ENCODE data around the gene CTDSP2. TPM values are rescaled to one million over a fixed set of nuclear protein-coding genes. Genes with fewer than 3 reads are reported as not detected.
A peak's percentile ranks its signal among the peaks of the same experiment; 100 is the strongest.

Gene CTDSP2
- total and polyA plus RNA-seq, 2 donors = 50.4 to 68.6 TPM

DNA sequence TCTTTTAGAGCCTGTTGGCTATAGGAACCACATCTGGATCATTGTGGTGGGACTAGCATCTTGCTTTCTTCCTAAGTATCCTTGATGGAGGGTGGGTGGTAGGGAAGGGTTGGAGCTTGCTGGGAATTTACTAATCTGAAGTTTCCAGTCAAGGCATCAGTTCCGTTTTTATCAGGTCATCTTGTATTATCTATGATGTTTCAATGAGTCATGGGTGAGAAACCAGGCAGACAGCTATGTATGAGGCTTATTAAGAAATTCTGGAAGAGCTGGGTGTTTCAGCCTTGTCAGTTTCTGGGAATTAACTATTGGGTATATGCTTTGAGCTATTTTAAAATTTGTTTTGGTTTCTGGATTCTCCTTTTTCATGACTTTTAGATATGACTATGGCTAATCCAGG lies 52.6 kb downstream of the CTDSP2 start:
- Histone ChIP-seq H3K36me3 (ENCODE audit: control insufficient read depth in 2 of 2, insufficient read depth in 2 of 2, low read length in 1 of 2) (peaks cover 42 to 66% of the 10 kb centered on the region in 2 donors), H3K27ac (ENCODE audit: low read depth in 1 of 2, low read length in 1 of 2) (no peak overlapping the region)

GRCh38 chr12:57783861-57784260 lies 62.7 kb downstream of the CTDSP2 start:
- Histone ChIP-seq H3K27me3 (ENCODE audit: control insufficient read depth in 2 of 2, insufficient read depth in 1 of 2, low read length in 1 of 2) (no peaks in the 10 kb centered on the region), H3K4me3 (ENCODE audit: low read length in 2 of 2) (no peak overlapping the region), H3K36me3 (ENCODE audit: control insufficient read depth in 2 of 2, insufficient read depth in 2 of 2, low read length in 1 of 2) (peaks cover 20 to 32% of the 10 kb centered on the region in 2 donors), H3K4me1 (ENCODE audit: control insufficient read depth in 2 of 2, insufficient read depth in 2 of 2, low read length in 2 of 2) (peaks cover 23 to 36% of the 10 kb centered on the region in 2 donors), H3K9me3 (ENCODE audit: control insufficient read depth in 2 of 2, insufficient read depth in 1 of 2, low read length in 1 of 2) (no peaks in the 10 kb centered on the region), H3K27ac (ENCODE audit: low read depth in 1 of 2, low read length in 1 of 2) (no peak overlapping the region)
- WGBS = 96% methylated on average over 11 of the region's 11 CpGs
- DNase-seq (ENCODE audit: low read depth in 6 of 9, low spot score in 9 of 9) = no peak

More for the DNA sequence above, 52.6 kb downstream of the CTDSP2 start:
- no peaks in the 10 kb centered on the region for H3K4me1 ChIP-seq (ENCODE audit: control insufficient read depth in 2 of 2, insufficient read depth in 2 of 2, low read length in 2 of 2)
- no peaks in the 10 kb centered on the region for H3K27me3 ChIP-seq (ENCODE audit: control insufficient read depth in 2 of 2, insufficient read depth in 1 of 2, low read length in 1 of 2)
- no peak overlapping the region for H3K4me3 ChIP-seq (ENCODE audit: low read length in 2 of 2)
- DNase-seq (ENCODE audit: low read depth in 6 of 9, low spot score in 9 of 9) = no peak
- no peaks in the 10 kb centered on the region for H3K9me3 ChIP-seq (ENCODE audit: control insufficient read depth in 2 of 2, insufficient read depth in 1 of 2, low read length in 1 of 2)
- 98% methylated on average over 1 of the region's 1 CpG for WGBS

DNA sequence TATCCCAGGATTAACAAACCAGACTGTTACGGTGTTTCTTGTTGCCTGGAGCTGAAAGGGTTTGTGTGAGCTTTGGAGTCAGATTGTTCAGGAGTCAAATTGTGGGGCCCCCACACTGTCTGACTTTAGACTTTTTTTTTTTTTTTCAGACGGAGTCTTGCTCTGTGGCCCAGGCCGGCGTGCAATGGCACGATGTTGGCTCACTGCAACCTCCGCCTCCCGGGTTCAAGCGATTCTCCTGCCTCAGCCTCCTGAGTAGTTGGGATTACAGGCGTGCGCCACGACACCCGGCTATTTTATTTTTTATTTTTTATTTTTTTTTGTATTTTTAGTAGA lies 63.1 kb downstream of the CTDSP2 start:
- Histone ChIP-seq H3K27me3 (ENCODE audit: control insufficient read depth in 2 of 2, insufficient read depth in 1 of 2, low read length in 1 of 2) (no peaks in the 10 kb centered on the region), H3K9me3 (ENCODE audit: control insufficient read depth in 2 of 2, insufficient read depth in 1 of 2, low read length in 1 of 2) (no peaks in the 10 kb centered on the region), H3K4me3 (ENCODE audit: low read length in 2 of 2) (peak overlapping the region; percentile 74 to 99), H3K27ac (ENCODE audit: low read depth in 1 of 2, low read length in 1 of 2) (no peak overlapping the region), H3K4me1 (ENCODE audit: control insufficient read depth in 2 of 2, insufficient read depth in 2 of 2, low read length in 2 of 2) (peaks cover 23 to 36% of the 10 kb centered on the region in 2 donors), H3K36me3 (ENCODE audit: control insufficient read depth in 2 of 2, insufficient read depth in 2 of 2, low read length in 1 of 2) (peaks cover 20 to 29% of the 10 kb centered on the region in 2 donors)
- no peak for DNase-seq (ENCODE audit: low read depth in 6 of 9, low spot score in 9 of 9)
- WGBS = 94% methylated on average over 12 of the region's 12 CpGs

DNA sequence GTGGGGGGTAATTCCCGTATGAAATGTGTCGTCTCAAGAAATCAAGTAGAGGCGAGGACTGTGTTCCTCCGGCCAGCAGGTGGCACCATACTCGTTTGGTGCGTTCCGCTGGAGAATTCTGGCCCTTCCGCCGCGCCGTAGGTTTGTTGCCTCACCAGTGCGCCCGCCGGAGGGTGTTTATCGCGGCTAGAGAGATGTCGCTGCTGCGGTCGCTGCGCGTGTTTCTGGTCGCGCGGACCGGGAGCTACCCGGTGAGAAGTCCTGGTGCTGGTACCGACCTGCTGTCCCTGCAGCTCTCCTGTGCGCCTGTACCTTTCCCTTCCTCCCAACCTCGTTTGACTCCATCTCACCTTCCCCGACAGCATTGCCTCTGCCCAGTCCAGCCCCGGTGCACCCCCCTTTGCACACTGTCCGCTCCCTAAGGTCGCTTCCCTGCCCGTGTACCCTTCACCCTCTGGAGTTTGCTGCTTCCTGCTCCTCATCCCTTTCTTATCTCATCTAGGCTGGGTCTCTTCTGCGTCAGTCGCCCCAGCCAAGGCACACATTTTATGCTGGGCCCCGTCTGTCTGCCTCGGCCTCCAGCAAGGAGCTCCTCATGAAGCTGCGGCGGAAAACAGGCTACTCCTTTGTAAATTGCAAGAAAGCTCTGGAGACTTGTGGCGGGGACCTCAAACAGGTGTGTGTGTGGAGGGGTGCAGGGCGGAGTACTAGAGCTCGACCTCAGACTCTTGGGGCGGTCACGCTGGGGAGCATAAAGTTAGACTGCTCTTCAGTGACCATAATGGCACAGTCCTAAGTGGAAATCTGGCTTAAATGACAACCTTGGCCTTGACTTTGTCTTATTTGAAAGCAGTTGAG lies 63.7 kb downstream of the CTDSP2 start, which contains the start of gene TSFM:
Gene TSFM (plus strand): TSS at position 180 of the 858 bp plus-strand sequence. CDS start 15 bp downstream, at position 195.
- peaks cover 23 to 36% of the 10 kb centered on the region in 2 donors for H3K4me1 ChIP-seq (ENCODE audit: control insufficient read depth in 2 of 2, insufficient read depth in 2 of 2, low read length in 2 of 2)
- 2% methylated on average over 45 of the region's 45 CpGs for WGBS
- H3K4me3 ChIP-seq (ENCODE audit: low read length in 2 of 2) = peak within 1 kb of the TSS; percentile 74 to 99
- H3K36me3 ChIP-seq (ENCODE audit: control insufficient read depth in 2 of 2, insufficient read depth in 2 of 2, low read length in 1 of 2) = peaks cover 20 to 27% of the 10 kb centered on the region in 2 donors
- DNase-seq (ENCODE audit: low read depth in 6 of 9, low spot score in 9 of 9) = peak; percentile 90 to 99 (median 95)
- no peaks in the 10 kb centered on the region for H3K27me3 ChIP-seq (ENCODE audit: control insufficient read depth in 2 of 2, insufficient read depth in 1 of 2, low read length in 1 of 2)
- H3K27ac ChIP-seq (ENCODE audit: low read depth in 1 of 2, low read length in 1 of 2) = peak within 1 kb of the TSS; percentile 70 to 80
- no peaks in the 10 kb centered on the region for H3K9me3 ChIP-seq (ENCODE audit: control insufficient read depth in 2 of 2, insufficient read depth in 1 of 2, low read length in 1 of 2)

DNA sequence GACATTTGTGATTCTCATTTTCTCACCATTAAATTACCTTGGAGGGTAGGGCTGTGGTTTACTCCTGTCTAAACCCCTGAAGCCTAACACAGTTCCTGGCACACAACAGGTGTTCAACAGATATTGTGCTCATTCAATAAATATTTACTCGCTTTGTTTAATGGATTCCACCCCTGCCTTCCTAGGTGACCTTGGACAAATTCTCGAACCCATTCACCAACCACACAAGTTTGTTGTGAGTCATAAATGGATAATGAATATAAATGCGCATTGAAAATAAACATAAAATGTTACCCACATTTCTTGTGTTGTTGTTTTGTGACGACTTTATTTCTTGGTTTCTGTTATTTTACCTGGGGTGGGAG lies 64.3 kb downstream of the CTDSP2 start:
- Histone ChIP-seq H3K27ac (ENCODE audit: low read depth in 1 of 2, low read length in 1 of 2) (no peak overlapping the region), H3K4me1 (ENCODE audit: control insufficient read depth in 2 of 2, insufficient read depth in 2 of 2, low read length in 2 of 2) (peaks cover 23 to 36% of the 10 kb centered on the region in 2 donors), H3K4me3 (ENCODE audit: low read length in 2 of 2) (peak overlapping the region in 1 of 2 donors; percentile 99), H3K9me3 (ENCODE audit: control insufficient read depth in 2 of 2, insufficient read depth in 1 of 2, low read length in 1 of 2) (no peaks in the 10 kb centered on the region), H3K36me3 (ENCODE audit: control insufficient read depth in 2 of 2, insufficient read depth in 2 of 2, low read length in 1 of 2) (peaks cover 15 to 21% of the 10 kb centered on the region in 2 donors), H3K27me3 (ENCODE audit: control insufficient read depth in 2 of 2, insufficient read depth in 1 of 2, low read length in 1 of 2) (no peaks in the 10 kb centered on the region)
- DNase-seq (ENCODE audit: low read depth in 6 of 9, low spot score in 9 of 9) = no peak
- 32% methylated on average over 4 of the region's 4 CpGs for WGBS

DNA sequence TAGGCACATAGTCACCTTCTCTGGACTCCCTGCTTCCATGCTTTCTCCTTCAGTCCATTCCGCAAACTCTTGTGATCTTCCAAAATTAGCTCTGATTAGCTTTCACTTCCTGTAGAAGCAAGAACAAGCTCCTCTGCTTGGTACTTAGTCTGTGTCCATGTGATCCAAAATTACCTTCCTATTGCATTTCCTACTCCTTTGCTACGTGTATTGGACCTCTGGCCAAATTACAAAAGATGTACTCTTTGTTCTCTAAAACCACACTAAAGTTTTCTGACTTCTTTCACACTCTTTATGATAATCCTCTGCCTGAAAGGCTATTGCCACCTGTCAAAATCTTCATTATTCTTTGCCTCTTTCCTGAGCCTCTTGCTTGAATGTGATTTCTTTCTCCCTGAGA lies 64.7 kb downstream of the CTDSP2 start:
- Histone ChIP-seq H3K4me3 (ENCODE audit: low read length in 2 of 2) (no peak overlapping the region), H3K4me1 (ENCODE audit: control insufficient read depth in 2 of 2, insufficient read depth in 2 of 2, low read length in 2 of 2) (peaks cover 23 to 36% of the 10 kb centered on the region in 2 donors), H3K27ac (ENCODE audit: low read depth in 1 of 2, low read length in 1 of 2) (peak overlapping the region; percentile 55 to 80), H3K36me3 (ENCODE audit: control insufficient read depth in 2 of 2, insufficient read depth in 2 of 2, low read length in 1 of 2) (peaks cover 12 to 17% of the 10 kb centered on the region in 2 donors), H3K9me3 (ENCODE audit: control insufficient read depth in 2 of 2, insufficient read depth in 1 of 2, low read length in 1 of 2) (no peaks in the 10 kb centered on the region), H3K27me3 (ENCODE audit: control insufficient read depth in 2 of 2, insufficient read depth in 1 of 2, low read length in 1 of 2) (no peaks in the 10 kb centered on the region)
- DNase-seq (ENCODE audit: low read depth in 6 of 9, low spot score in 9 of 9) = peak in 1 of 9 donors; percentile 29
- 86% methylated on average over 2 of the region's 2 CpGs for WGBS

GRCh38 chr12:57781244-57781643 lies 65.3 kb downstream of the CTDSP2 start:
- Histone ChIP-seq H3K4me3 (ENCODE audit: low read length in 2 of 2) (no peak overlapping the region), H3K36me3 (ENCODE audit: control insufficient read depth in 2 of 2, insufficient read depth in 2 of 2, low read length in 1 of 2) (peaks cover 7 to 12% of the 10 kb centered on the region in 2 donors), H3K27ac (ENCODE audit: low read depth in 1 of 2, low read length in 1 of 2) (peak overlapping the region; percentile 55 to 80), H3K9me3 (ENCODE audit: control insufficient read depth in 2 of 2, insufficient read depth in 1 of 2, low read length in 1 of 2) (no peaks in the 10 kb centered on the region), H3K4me1 (ENCODE audit: control insufficient read depth in 2 of 2, insufficient read depth in 2 of 2, low read length in 2 of 2) (peaks cover 23 to 36% of the 10 kb centered on the region in 2 donors), H3K27me3 (ENCODE audit: control insufficient read depth in 2 of 2, insufficient read depth in 1 of 2, low read length in 1 of 2) (no peaks in the 10 kb centered on the region)
- 94% methylated on average over 3 of the region's 3 CpGs for WGBS
- peak in 3 of 9 donors; percentile 24 to 61 (median 36) for DNase-seq (ENCODE audit: low read depth in 6 of 9, low spot score in 9 of 9)

DNA sequence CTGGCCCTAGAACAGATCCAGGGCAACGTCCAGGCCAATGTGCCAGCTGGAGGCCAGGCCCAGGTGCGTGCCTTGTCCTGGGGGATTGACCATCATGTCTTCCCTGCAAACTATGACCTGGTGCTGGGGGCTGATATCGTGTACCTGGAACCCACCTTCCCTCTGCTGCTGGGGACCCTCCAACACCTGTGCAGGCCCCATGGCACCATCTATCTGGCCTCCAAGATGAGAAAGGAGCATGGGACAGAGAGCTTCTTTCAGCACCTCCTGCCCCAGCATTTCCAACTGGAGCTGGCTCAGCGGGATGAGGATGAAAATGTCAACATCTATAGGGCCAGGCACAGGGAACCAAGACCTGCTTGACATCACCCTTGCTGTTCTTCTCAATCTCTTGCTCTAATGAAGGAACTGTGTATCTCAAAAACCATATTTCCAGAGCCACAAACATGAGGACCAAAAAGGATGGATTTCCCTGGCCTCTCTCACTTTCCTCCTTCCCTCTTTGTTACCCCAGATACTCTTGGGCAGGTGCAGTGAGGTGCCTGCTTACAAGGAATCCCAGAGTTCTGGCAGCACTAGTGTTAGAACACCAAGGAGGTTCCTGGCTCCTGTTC lies 66.1 kb downstream of the CTDSP2 start:
- peaks cover 3% of the 10 kb centered on the region in 2 donors for H3K36me3 ChIP-seq (ENCODE audit: control insufficient read depth in 2 of 2, insufficient read depth in 2 of 2, low read length in 1 of 2)
- no peaks in the 10 kb centered on the region for H3K27me3 ChIP-seq (ENCODE audit: control insufficient read depth in 2 of 2, insufficient read depth in 1 of 2, low read length in 1 of 2)
- H3K9me3 ChIP-seq (ENCODE audit: control insufficient read depth in 2 of 2, insufficient read depth in 1 of 2, low read length in 1 of 2) = no peaks in the 10 kb centered on the region
- peaks cover 23 to 36% of the 10 kb centered on the region in 2 donors for H3K4me1 ChIP-seq (ENCODE audit: control insufficient read depth in 2 of 2, insufficient read depth in 2 of 2, low read length in 2 of 2)
- WGBS = 98% methylated on average over 4 of the region's 4 CpGs
- DNase-seq (ENCODE audit: low read depth in 6 of 9, low spot score in 9 of 9) = no peak
- peak overlapping the region in 1 of 2 donors; percentile 80 for H3K27ac ChIP-seq (ENCODE audit: low read depth in 1 of 2, low read length in 1 of 2)
- H3K4me3 ChIP-seq (ENCODE audit: low read length in 2 of 2) = no peak overlapping the region

GRCh38 chr12:57779736-57780135 lies 66.8 kb downstream of the CTDSP2 start:
- DNase-seq (ENCODE audit: low read depth in 6 of 9, low spot score in 9 of 9) = no peak
- Histone ChIP-seq H3K36me3 (ENCODE audit: control insufficient read depth in 2 of 2, insufficient read depth in 2 of 2, low read length in 1 of 2) (no peaks in the 10 kb centered on the region), H3K9me3 (ENCODE audit: control insufficient read depth in 2 of 2, insufficient read depth in 1 of 2, low read length in 1 of 2) (no peaks in the 10 kb centered on the region), H3K27ac (ENCODE audit: low read depth in 1 of 2, low read length in 1 of 2) (no peak overlapping the region), H3K27me3 (ENCODE audit: control insufficient read depth in 2 of 2, insufficient read depth in 1 of 2, low read length in 1 of 2) (no peaks in the 10 kb centered on the region), H3K4me3 (ENCODE audit: low read length in 2 of 2) (no peak overlapping the region), H3K4me1 (ENCODE audit: control insufficient read depth in 2 of 2, insufficient read depth in 2 of 2, low read length in 2 of 2) (peaks cover 23 to 36% of the 10 kb centered on the region in 2 donors)
- 93% methylated on average over 1 of the region's 1 CpG for WGBS
